NCI-H774 (cell line): Measurements from ENCODE around the gene CALHM1.
"Not testable (repeated sequence)": the region's sequence is repeated elsewhere in the genome, so short reads cannot be mapped to it uniquely, and the experiment has no call there.

Experiments
- DNase-seq: peaks from one replicate; lab custom pipeline; 2025; lab: John Stamatoyannopoulos, UW

The CALHM1 gene, protein sequence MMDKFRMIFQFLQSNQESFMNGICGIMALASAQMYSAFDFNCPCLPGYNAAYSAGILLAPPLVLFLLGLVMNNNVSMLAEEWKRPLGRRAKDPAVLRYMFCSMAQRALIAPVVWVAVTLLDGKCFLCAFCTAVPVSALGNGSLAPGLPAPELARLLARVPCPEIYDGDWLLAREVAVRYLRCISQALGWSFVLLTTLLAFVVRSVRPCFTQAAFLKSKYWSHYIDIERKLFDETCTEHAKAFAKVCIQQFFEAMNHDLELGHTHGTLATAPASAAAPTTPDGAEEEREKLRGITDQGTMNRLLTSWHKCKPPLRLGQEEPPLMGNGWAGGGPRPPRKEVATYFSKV

GRCh38 chr10:103458720-103459119 lies at the start of gene CALHM1:
Gene CALHM1, minus strand, starts transcription at chr10:103458900. Its CDS starts 149 bp downstream, at chr10:103458751.
- DNase-seq: peak; percentile 3

GRCh38 chr10:103507235-103508191 lies 48.8 kb upstream of the CALHM1 start:
- DNase-seq: peak; percentile 36

GRCh38 chr10:103506061-103506460 lies 47.4 kb upstream of the CALHM1 start:
- DNase-seq: no peak

GRCh38 chr10:103504181-103504783 lies 45.6 kb upstream of the CALHM1 start:
- DNase-seq: no peak

GRCh38 chr10:103503777-103504176 lies 45.1 kb upstream of the CALHM1 start:
- DNase-seq: not testable (repeated sequence)

- DNase-seq: no peak
Observed at GRCh38 chr10:103502849-103503660, 44.4 kb upstream of the CALHM1 start.

- no peak for DNase-seq
Observed at GRCh38 chr10:103501186-103501585, 42.5 kb upstream of the CALHM1 start.

DNA sequence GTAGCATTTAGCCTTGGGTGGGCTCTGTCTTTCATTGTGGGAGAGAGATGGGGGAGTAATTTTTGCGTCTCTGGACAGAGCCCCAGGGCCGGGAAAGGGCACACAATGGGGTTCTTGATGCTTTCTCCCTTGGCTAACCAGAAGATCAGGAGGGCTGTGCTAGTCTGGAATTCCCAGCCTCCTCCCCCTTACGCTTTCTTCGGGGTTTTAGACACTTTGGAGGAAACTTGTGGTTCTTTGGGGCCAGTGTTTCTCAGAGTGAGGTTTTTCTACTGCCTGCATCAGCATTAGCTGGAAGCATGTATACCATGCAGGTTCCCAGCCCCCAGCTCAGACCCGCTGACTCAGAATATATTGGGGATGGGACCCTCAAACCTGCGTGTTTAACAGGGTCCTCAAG lies 41.8 kb upstream of the CALHM1 start:
- no peak for DNase-seq

DNA sequence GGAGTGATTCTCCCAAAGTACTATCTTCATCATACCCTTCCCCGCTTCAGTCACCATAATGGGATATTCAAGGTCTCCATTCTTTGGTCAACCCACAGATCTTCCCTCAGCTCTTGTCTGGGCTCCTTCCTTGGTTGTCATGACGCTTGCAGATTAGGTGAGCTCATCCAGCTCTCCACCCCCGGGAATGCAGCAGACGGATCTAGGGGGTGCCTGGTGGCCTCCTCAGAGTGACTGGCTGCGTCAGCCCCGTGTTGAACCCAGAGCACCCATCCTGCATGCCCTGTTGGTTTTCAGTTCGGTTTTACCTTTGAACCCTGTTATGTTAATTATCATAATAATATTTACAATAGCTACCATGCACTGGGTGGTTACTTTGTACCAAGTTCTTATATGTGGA lies 41.2 kb upstream of the CALHM1 start:
- DNase-seq: no peak

DNA sequence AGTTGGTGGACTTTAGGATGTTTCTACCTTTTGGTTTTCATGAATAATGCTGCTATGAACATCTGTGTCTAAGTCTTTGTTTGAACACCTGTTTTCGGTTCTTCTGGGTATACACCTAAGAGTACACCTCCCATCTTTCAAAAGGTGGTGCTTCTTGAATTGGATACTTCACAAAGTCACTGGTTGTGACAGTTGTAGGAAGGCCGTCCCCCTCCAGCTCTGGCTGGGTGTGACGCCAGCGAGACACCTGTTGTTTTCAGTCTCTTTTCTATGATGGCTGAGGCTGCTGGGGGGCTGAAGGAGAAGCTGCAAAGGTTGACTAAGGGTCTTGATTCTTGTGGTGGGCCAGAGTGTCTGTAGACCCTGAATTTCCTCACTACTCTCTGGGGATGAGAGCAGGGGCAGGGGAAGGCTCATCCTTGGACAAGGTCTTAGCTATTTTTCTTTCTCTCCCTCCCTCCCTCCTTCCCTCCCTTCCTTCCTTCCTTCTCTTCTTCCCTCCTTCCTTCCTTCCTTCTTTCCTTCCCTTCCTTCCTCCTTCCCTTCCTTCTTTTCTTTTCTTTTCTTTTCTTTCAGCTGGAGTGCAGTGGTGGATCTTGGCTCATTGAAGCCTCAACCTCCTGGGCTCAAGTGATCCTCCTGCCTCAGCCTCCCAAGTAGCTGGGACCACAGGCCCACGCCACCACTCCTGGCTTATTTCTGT lies 40.4 kb upstream of the CALHM1 start:
- no peak for DNase-seq

- no peak for DNase-seq
Observed at GRCh38 chr10:103497161-103497915, 38.6 kb upstream of the CALHM1 start.

GRCh38 chr10:103495321-103495720 lies 36.6 kb upstream of the CALHM1 start:
- DNase-seq: no peak

GRCh38 chr10:103493916-103494877 lies 35.5 kb upstream of the CALHM1 start:
- DNase-seq: no peak

DNA sequence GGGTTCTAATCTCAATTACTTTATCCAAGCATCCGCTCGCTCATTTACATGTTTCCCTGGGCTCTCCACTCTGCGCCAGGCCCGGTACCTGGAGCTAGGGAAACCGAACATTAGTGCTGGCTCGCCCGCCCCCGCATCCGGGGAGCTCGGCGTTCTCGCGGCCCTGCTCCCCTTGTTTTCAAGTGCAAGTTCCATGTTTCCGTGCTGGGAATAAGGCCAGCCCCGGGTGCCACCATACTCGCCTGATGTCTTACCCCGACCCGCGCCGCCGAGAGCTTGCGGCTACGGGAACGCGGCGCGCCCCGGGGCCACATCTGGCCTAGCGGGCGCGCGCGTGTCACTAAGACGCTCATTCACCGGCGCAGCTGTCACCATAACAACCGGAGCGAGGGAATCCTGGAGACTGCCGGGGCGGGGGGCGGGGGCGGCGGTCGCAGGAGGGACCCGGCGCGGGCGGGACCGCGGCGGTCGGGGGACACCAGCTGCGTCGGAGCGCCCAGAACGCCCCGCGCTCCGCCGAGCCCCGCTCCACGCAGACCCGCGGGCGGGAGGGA lies 34.7 kb upstream of the CALHM1 start, which contains the start of gene NEURL1:
NEURL1 (plus strand) TSS at position 344 of the 554 bp plus-strand sequence. CDS start 683 bp downstream, outside the sequence.
- DNase-seq: no peak

DNA sequence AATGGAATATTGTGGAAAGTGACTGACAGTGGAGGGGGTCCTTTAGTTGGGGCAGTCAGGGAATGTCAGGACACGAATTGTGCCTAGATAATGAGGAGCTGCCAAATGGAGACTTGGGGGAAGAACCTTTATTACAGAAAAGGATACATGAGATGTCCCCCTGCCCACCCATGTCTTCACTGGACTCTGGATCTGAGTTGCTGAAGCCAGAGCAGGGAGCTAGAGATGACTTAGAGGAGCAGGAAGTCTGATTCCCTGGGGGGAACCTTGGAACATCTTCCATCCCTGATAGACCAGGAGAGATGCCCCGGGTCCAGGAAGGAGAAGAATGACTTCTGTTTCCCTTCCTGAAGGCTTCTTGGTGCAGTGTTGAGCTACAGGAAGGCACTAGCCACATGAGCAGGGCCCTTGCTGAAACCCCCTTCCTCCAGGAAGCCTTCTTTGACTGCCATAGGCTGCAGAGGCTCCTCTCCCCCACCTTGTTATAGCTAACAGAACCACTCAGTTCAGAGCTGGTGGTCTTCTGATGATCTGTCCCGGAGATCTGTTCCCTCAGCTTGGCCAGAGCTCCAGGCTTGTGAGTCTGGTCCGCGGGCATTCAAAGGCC lies 34.1 kb upstream of the CALHM1 start:
- DNase-seq: no peak

GRCh38 chr10:103491729-103492364 lies 33.1 kb upstream of the CALHM1 start:
- DNase-seq: no peak

DNA sequence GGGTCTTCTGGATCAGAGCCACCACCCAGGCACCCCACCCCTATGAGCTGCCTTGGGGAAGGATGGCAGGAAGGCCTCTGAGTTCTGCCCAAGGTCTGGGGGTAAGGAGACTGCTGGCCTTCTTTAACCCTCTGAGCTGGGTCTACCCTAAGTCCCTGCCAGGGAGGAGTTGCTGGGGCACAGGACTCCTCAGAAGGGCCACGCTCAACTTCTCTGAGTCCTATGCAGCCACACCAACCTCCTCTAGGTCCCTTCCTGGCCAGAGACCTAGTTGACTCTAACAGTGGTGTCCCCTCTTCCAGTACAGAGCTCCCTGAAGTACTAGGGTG lies 32.2 kb upstream of the CALHM1 start:
- no peak for DNase-seq

GRCh38 chr10:103487410-103487708 lies 28.7 kb upstream of the CALHM1 start:
- no peak for DNase-seq
